Lower leg skin (tissue), 4 donors: ENCODE measurements around the gene DPM2. TPM values are rescaled to one million over a fixed set of nuclear protein-coding genes. Genes with fewer than 3 reads are reported as not detected.

Experiments
- DNase-seq, 2 donors: peaks; one replicate each; pipeline ENCODE4 v3.0.0-alpha.2; 2019; ENCODE audit warnings: low spot score in 2 of 2
- H3K4me3 ChIP-seq: fragments of 200-600 bp; sonication (generic); 2 replicates; pipeline ENCODE4 v1.5.1; 2017; ENCODE audit warnings: mild to moderate bottlenecking, low read depth; ENCODE audit not compliant: poor library complexity, severe bottlenecking
- CTCF ChIP-seq, 3 donors: fragments of 450-650 bp; IDR thresholded peaks; one replicate each; pipeline ENCODE4 v1.5.1; 2016; ENCODE audit warnings: antibody characterized with exemption in 3 of 3, mild to moderate bottlenecking in 3 of 3, moderate library complexity in 2 of 3
- POLR2A ChIP-seq, 2 donors: fragments of 450-650 bp; IDR thresholded peaks; one replicate each; pipeline ENCODE4 v1.6.1; 2016 to 2017; ENCODE audit warnings: antibody characterized with exemption in 2 of 2, mild to moderate bottlenecking in 1 of 2, moderate library complexity in 1 of 2
- WGBS, 2 donors: methylation state at CpG; one replicate each; pipeline ENCODE4 v1.1.5; 2018; 5-methylcytosine and 5-hydroxymethylcytosine counted together
- intact Hi-C: fragments of 100-400 bp; cut with DNase I; formaldehyde crosslinking; loops from one replicate; pipeline ENCODE4 v1.15.0; 2023; ENCODE audit warnings: low total_unique reads
- total RNA-seq, 4 donors: library from RNA; depleted of rRNA; stranded (reverse); fragments of >200 nt; gene quantifications; one replicate each; pipeline ENCODE4 v1.1.0, GENCODE V29; 2016

DPM2 gene
- total RNA-seq, 4 donors from 2014 or later, result 11.9 to 21.1 (median 15.8) TPM

DNA sequence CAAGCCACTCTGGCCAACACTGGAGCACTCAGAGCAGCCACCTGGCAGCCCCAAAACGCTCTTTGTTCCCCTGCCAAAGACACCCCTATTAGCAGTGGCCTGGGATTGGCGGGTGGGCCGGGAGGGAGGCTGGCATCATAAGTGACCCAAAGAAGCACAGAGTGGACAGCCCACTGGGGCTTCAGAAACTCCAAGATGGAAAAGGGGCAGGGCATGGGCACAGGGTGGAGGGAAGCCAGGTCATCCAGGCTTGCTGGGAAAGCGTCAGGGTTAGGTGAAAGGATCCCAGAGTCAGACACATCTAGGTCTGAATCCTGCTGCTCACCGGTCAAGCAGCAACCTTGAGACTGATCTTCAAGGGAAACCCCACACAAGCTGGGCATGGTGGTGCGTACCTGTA, 28.3 kb upstream of the DPM2 start:
- 28 to 33% methylated on average over 6 of the region's 6 CpGs for WGBS, 2 donors
- TF ChIP-seq CTCF (IDR thresholded peaks at IDR 0.05), result no peak
- no peak for TF ChIP-seq POLR2A (IDR thresholded peaks at IDR 0.05)
- intact Hi-C loops, result no loop called here
- DNase-seq, result no peak
- H3K4me3 ChIP-seq, result no peak overlapping the region

- intact Hi-C loops, result no loop called here
- 51 to 52% methylated on average over 19 of the region's 19 CpGs for WGBS, 2 donors
- DNase-seq, result no peak
- H3K4me3 ChIP-seq, result no peak overlapping the region
- TF ChIP-seq POLR2A (IDR thresholded peaks at IDR 0.05), result no peak
- no peak for TF ChIP-seq CTCF (IDR thresholded peaks at IDR 0.05)
Measured at GRCh38 chr9:127963359-127964064, 25.9 kb upstream of the DPM2 start.

DNA sequence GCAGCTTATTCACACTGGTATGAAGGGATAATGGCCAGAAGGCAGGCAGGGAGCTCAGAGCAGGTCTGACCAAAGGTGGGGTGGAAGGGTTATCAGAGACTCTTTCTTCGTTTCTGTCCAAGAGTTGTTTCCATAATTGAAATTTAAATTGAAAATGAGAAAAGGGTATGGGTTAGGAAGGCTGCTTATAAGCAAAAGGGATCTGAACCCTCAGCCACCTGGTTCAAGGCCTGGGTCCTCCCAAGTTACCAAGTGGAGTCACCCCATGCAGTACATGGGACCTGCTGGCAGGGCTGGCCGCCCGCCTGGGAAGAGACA, 25.3 kb upstream of the DPM2 start:
- WGBS, 2 donors, result 31 to 47% methylated on average over 3 of the region's 3 CpGs
- intact Hi-C loops, result no loop called here
- H3K4me3 ChIP-seq, result no peak overlapping the region
- DNase-seq, result no peak
- TF ChIP-seq CTCF (IDR thresholded peaks at IDR 0.05) (no peak), POLR2A (IDR thresholded peaks at IDR 0.05) (no peak)

- 58 to 59% methylated on average over 3 of the region's 3 CpGs for WGBS, 2 donors
- intact Hi-C loops, result no loop called here
- DNase-seq, result no peak
- no peak overlapping the region for H3K4me3 ChIP-seq
- TF ChIP-seq CTCF (IDR thresholded peaks at IDR 0.05), result no peak
- TF ChIP-seq POLR2A (IDR thresholded peaks at IDR 0.05), result no peak
Measured at GRCh38 chr9:127962278-127962677, 24.6 kb upstream of the DPM2 start.

GRCh38 chr9:127961613-127962155, 24.0 kb upstream of the DPM2 start:
- H3K4me3 ChIP-seq, result no peak overlapping the region
- WGBS, 2 donors, result 90% methylated on average over 13 of the region's 13 CpGs

More at GRCh38 chr9:127961613-127962155, 24.0 kb upstream of the DPM2 start:
- no peak for DNase-seq
- intact Hi-C loops, result no loop called here
- TF ChIP-seq POLR2A (IDR thresholded peaks at IDR 0.05) (no peak), CTCF (IDR thresholded peaks at IDR 0.05) (no peak)
